Smooth muscle cell (in vitro differentiated cells): ENCODE measurements around the gene ANGEL2. TPM values are rescaled to one million over a fixed set of nuclear protein-coding genes. Genes with fewer than 3 reads are reported as not detected.

Source experiments
- DNase-seq: peaks from one replicate; lab custom pipeline; 2025; ENCODE audit not compliant: unreplicated experiment; lab: John Stamatoyannopoulos, UW
- H2AFZ ChIP-seq: fragments of 200-600 bp; sonication (generic); 2 replicates; pipeline ENCODE4 v1.6.0; 2016; ENCODE audit warnings: antibody characterized with exemption, low read depth, mild to moderate bottlenecking
- H3F3A ChIP-seq: fragments of 200-600 bp; sonication (generic); 2 replicates; pipeline ENCODE4 v1.6.0; 2017; ENCODE audit warnings: antibody characterized with exemption, low read depth
- H3K27ac ChIP-seq: fragments of 200-600 bp; sonication (generic); 2 replicates; pipeline ENCODE4 v1.5.1; 2016; ENCODE audit warnings: low read depth, mild to moderate bottlenecking
- H3K27me3 ChIP-seq: fragments of 200-600 bp; sonication (generic); 2 replicates; pipeline ENCODE4 v1.6.1; 2016; ENCODE audit warnings: low read depth, mild to moderate bottlenecking
- H3K36me3 ChIP-seq: fragments of 200-600 bp; sonication (generic); 2 replicates; pipeline ENCODE4 v1.5.1; 2016; ENCODE audit warnings: low read depth
- H3K4me1 ChIP-seq: fragments of 200-600 bp; sonication (generic); 2 replicates; pipeline ENCODE4 v1.5.1; 2016; ENCODE audit warnings: low read depth
- H3K4me2 ChIP-seq: fragments of 200-600 bp; sonication (generic); 2 replicates; pipeline ENCODE4 v1.6.0; 2016; ENCODE audit warnings: mild to moderate bottlenecking
- H3K4me3 ChIP-seq: fragments of 200-600 bp; sonication (generic); 2 replicates; pipeline ENCODE4 v1.5.1; 2016; ENCODE audit warnings: mild to moderate bottlenecking
- H3K79me2 ChIP-seq: fragments of 200-600 bp; sonication (generic); 2 replicates; pipeline ENCODE4 v1.6.0; 2016; ENCODE audit warnings: low read depth, mild to moderate bottlenecking
- H3K9ac ChIP-seq: fragments of 200-600 bp; sonication (generic); 2 replicates; pipeline ENCODE4 v1.6.0; 2016; ENCODE audit warnings: low read depth
- H3K9me3 ChIP-seq: fragments of 200-600 bp; sonication (generic); replicated peaks from 2 replicates; pipeline ENCODE4 v1.5.1; 2016; ENCODE audit warnings: low read depth
- H4K20me1 ChIP-seq: fragments of 200-600 bp; sonication (generic); 2 replicates; pipeline ENCODE4 v1.6.0; 2016; ENCODE audit warnings: low read depth
- WGBS: methylation state at CpG from one replicate; pipeline ENCODE4 v1.1.7; 2016; ENCODE audit warnings: low lambda C conversion rate; 5-methylcytosine and 5-hydroxymethylcytosine counted together
- polyA plus RNA-seq: library from polyadenylated mRNA; unstranded; fragments of >200 nt; fragmentation: Nextera tagmentation; extraction: Ambion mirVana; gene quantifications from 2 replicates; pipeline ENCODE4 v1.2.1, GENCODE V29; 2016
- total RNA-seq: library from RNA; depleted of rRNA; stranded (reverse); fragments of >200 nt; gene quantifications from 2 replicates; pipeline ENCODE4 v1.2.3, GENCODE V29; 2014
- TF ChIP-seq, protein P1 (sequence below): fragments of 200-600 bp; sonication (generic); IDR thresholded peaks from 2 replicates; pipeline ENCODE4 v1.5.1; 2017; ENCODE audit warnings: borderline replicate concordance, mild to moderate bottlenecking, antibody characterized with exemption; ENCODE audit not compliant: insufficient read depth, poor library complexity, severe bottlenecking

ANGEL2 gene
- total and polyA plus RNA-seq, 2 experiments from 2014 or later = 13.1 to 29.7 TPM

- Histone ChIP-seq H2AFZ (no peak overlapping the region), H3K4me3 (no peak overlapping the region), H3K36me3 (no peaks in the 10 kb centered on the region), H3K27ac (no peak overlapping the region), H3K4me1 (no peaks in the 10 kb centered on the region), H3K9ac (no peak overlapping the region), H3F3A (no peaks in the 10 kb centered on the region), H4K20me1 (peaks cover 93% of the 10 kb centered on the region), H3K79me2 (peaks cover 100% of the 10 kb centered on the region), H3K27me3 (no peaks in the 10 kb centered on the region), H3K9me3 (no peaks in the 10 kb centered on the region), H3K4me2 (no peak overlapping the region)
- TF ChIP-seq, protein P1, sequence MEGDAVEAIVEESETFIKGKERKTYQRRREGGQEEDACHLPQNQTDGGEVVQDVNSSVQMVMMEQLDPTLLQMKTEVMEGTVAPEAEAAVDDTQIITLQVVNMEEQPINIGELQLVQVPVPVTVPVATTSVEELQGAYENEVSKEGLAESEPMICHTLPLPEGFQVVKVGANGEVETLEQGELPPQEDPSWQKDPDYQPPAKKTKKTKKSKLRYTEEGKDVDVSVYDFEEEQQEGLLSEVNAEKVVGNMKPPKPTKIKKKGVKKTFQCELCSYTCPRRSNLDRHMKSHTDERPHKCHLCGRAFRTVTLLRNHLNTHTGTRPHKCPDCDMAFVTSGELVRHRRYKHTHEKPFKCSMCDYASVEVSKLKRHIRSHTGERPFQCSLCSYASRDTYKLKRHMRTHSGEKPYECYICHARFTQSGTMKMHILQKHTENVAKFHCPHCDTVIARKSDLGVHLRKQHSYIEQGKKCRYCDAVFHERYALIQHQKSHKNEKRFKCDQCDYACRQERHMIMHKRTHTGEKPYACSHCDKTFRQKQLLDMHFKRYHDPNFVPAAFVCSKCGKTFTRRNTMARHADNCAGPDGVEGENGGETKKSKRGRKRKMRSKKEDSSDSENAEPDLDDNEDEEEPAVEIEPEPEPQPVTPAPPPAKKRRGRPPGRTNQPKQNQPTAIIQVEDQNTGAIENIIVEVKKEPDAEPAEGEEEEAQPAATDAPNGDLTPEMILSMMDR = no peak
- WGBS = 89% methylated on average over 5 of the region's 5 CpGs
- no peak for DNase-seq
These were observed 41.8 kb upstream of the ANGEL2 start for GRCh38 chr1:213057264-213058059.

- no peak for DNase-seq
- Histone ChIP-seq H3K4me3 (no peak overlapping the region), H3F3A (peaks cover 6% of the 10 kb centered on the region), H3K9me3 (no peaks in the 10 kb centered on the region), H2AFZ (no peak overlapping the region), H3K4me1 (peaks cover 7% of the 10 kb centered on the region), H4K20me1 (peaks cover 84% of the 10 kb centered on the region), H3K36me3 (no peaks in the 10 kb centered on the region), H3K9ac (no peak overlapping the region), H3K4me2 (no peak overlapping the region), H3K27ac (no peak overlapping the region), H3K79me2 (peaks cover 92% of the 10 kb centered on the region), H3K27me3 (no peaks in the 10 kb centered on the region)
- WGBS = 91% methylated on average over 3 of the region's 3 CpGs
- TF ChIP-seq, protein P1 = no peak
These were observed 40.1 kb upstream of the ANGEL2 start for GRCh38 chr1:213055767-213056166.

DNA sequence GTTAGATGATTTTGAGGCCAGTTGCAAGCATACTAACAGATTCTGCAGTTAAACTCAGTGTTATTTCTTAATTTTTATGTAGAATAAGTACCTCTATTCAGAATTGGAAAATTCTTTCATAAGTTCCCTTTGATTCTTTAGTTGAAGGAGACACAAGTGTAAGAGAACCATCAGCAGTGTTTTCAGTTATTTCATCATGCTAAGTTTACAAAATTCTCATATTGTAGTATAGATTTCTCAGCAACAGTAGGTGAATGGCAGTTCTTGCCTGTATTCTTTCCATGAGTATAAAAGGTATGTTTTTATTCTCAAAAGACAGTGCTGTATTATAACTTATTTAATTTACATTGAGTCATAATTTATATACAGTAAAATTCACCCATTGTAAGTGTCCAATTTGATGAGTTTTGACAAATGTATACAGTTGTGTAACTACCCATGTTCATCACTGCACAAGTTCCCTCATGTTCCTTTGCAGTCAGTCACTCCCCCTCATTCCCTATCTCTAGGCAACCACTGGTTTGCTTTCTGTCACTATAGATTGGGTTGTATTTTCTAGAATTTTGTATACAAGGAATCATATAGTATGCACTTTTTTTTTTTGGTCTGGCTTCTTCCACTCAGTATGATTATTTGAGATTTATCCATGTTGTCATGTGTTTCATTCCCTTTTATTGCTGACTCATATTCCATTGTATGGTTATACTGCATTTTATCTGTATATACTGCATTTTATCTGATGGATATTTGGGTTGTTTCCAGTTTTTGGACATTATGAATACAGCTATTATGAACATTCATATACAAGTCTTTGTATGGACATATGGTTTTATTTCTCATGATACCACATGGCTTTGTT, 39.3 kb upstream of the ANGEL2 start:
- no peak overlapping the region for H3K9ac ChIP-seq
- DNase-seq = no peak
- TF ChIP-seq, protein P1 = no peak

More for the DNA sequence above, 39.3 kb upstream of the ANGEL2 start:
- H3K4me2 ChIP-seq = no peak overlapping the region
- H3K36me3 ChIP-seq = no peaks in the 10 kb centered on the region
- H3F3A ChIP-seq = peaks cover 6% of the 10 kb centered on the region
- peaks cover 7% of the 10 kb centered on the region for H3K4me1 ChIP-seq
- no peaks in the 10 kb centered on the region for H3K27me3 ChIP-seq
- H3K4me3 ChIP-seq = no peak overlapping the region
- H4K20me1 ChIP-seq = peaks cover 76% of the 10 kb centered on the region
- no peak overlapping the region for H3K27ac ChIP-seq
- no peak overlapping the region for H2AFZ ChIP-seq
- H3K79me2 ChIP-seq = peaks cover 84% of the 10 kb centered on the region
- no peaks in the 10 kb centered on the region for H3K9me3 ChIP-seq
